NCI-H1105 treated with DMSO at 0.1 percent for 48 hours (cell line): ENCODE measurements around the gene ATXN1.
A peak's percentile ranks its signal among the peaks of the same experiment; 100 is the strongest.
"Not testable (repeated sequence)": the region's sequence is repeated elsewhere in the genome, so short reads cannot be mapped to it uniquely, and the experiment has no call there.

Experiments
- DNase-seq: peaks from one replicate; lab custom pipeline; 2025; lab: John Stamatoyannopoulos, UW

Gene ATXN1

GRCh38 chr6:16412982-16413381 lies 348.3 kb downstream of the ATXN1 start:
- DNase-seq = no peak

- DNase-seq = no peak
Measured at GRCh38 chr6:16412171-16412570, 349.1 kb downstream of the ATXN1 start.

GRCh38 chr6:16409531-16410441 lies 351.5 kb downstream of the ATXN1 start:
- peak; percentile 19 for DNase-seq

GRCh38 chr6:16408766-16409165 lies 352.5 kb downstream of the ATXN1 start:
- DNase-seq = no peak

- no peak for DNase-seq
Measured at GRCh38 chr6:16406966-16407365, 354.3 kb downstream of the ATXN1 start.

- not testable (repeated sequence) for DNase-seq
Measured at GRCh38 chr6:16406538-16406937, 354.7 kb downstream of the ATXN1 start.

GRCh38 chr6:16405375-16405774 lies 355.9 kb downstream of the ATXN1 start:
- DNase-seq = no peak

- no peak for DNase-seq
Measured at GRCh38 chr6:16404456-16404855, 356.8 kb downstream of the ATXN1 start.

GRCh38 chr6:16403831-16404230 lies 357.4 kb downstream of the ATXN1 start:
- DNase-seq = no peak

GRCh38 chr6:16402581-16402900 lies 358.7 kb downstream of the ATXN1 start:
- DNase-seq = no peak

- DNase-seq = no peak
Measured at GRCh38 chr6:16400248-16400760, 361.0 kb downstream of the ATXN1 start.

GRCh38 chr6:16399695-16400094 lies 361.6 kb downstream of the ATXN1 start:
- DNase-seq = no peak

- no peak for DNase-seq
Measured at GRCh38 chr6:16399158-16399557, 362.1 kb downstream of the ATXN1 start.

- DNase-seq = no peak
Measured at GRCh38 chr6:16398587-16398986, 362.7 kb downstream of the ATXN1 start.

- no peak for DNase-seq
Measured at GRCh38 chr6:16397623-16398022, 363.6 kb downstream of the ATXN1 start.

- DNase-seq = no peak
Measured at GRCh38 chr6:16396497-16397319, 364.6 kb downstream of the ATXN1 start.

- no peak for DNase-seq
Measured at GRCh38 chr6:16394632-16395031, 366.6 kb downstream of the ATXN1 start.

- DNase-seq = no peak
Measured at GRCh38 chr6:16393326-16393725, 367.9 kb downstream of the ATXN1 start.

- no peak for DNase-seq
Measured at GRCh38 chr6:16392010-16392409, 369.2 kb downstream of the ATXN1 start.

- DNase-seq = no peak
Measured at GRCh38 chr6:16391451-16391912, 369.8 kb downstream of the ATXN1 start.

GRCh38 chr6:16390909-16391450 lies 370.3 kb downstream of the ATXN1 start:
- DNase-seq = not testable (repeated sequence)

GRCh38 chr6:16389642-16390041 lies 371.6 kb downstream of the ATXN1 start:
- no peak for DNase-seq

GRCh38 chr6:16388488-16388887 lies 372.8 kb downstream of the ATXN1 start:
- no peak for DNase-seq
